ENCODE data around the gene UBE3B. TPM values are rescaled to one million over a fixed set of nuclear protein-coding genes. Genes with fewer than 3 reads are reported as not detected.

The UBE3B gene
- total RNA-seq, 2 experiments from 2014 or later = 35.2 to 37.5 TPM

DNA sequence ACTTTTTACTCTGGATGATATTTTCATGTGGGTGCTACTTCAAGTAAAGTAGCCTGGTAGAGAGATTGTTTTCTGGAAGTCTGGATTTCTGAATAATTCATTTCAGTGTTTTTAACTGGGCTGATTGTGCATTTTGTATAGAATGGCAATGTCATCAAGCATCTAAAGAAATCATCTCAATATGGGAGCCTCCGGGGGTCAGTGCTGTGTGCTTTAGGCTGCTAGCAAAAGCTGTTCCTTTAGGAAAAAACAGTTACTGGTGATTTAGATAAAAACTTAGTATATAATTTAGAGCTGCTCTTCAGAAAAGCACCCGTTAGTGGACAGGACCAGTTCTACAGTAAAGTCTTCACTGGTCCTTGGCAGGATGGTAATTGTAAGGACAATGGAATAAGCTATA, 5.1 kb downstream of the UBE3B start:
- ChIA-PET CTCF (no interaction called here), POLR2A (interaction anchor here (1.3 kb wide), 1 partner anchor 13 kb away, joined by 3 read pairs; no protein-coding TSS in a partner anchor)
- no peaks in the 10 kb centered on the region for H3K27me3 Mint-ChIP-seq
- no peak overlapping the region for H3K4me3 Mint-ChIP-seq
- no peaks in the 10 kb centered on the region for H3K9me3 Mint-ChIP-seq
- peaks cover 26% of the 10 kb centered on the region for H3K36me3 Mint-ChIP-seq (ENCODE audit: low read depth)
- H3K4me1 Mint-ChIP-seq = peaks cover 16% of the 10 kb centered on the region
- no peak for DNase-seq
- H3K27ac Mint-ChIP-seq = no peak overlapping the region

DNA sequence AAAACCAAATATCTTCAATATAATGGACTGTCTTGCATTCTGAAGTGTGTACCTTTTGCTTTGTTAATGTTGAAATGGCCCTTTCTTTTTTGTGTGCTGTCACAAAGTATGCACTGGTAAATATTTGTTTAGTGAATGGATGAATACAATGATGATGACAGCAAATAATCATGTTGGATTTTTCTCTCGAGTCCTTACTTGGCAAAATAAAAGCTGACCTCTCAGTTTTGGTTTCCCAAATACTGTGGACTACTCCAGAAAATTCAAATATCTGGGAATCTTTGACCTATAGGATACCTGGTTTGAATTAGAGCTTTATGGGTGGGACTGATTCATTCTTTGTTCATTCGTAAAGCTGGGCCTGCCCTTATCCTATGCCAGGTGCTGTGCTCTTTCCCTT, 5.5 kb downstream of the UBE3B start:
- Mint-ChIP-seq H3K4me1 (peaks cover 16% of the 10 kb centered on the region), H3K27me3 (no peaks in the 10 kb centered on the region), H3K9me3 (no peaks in the 10 kb centered on the region), H3K4me3 (no peak overlapping the region), H3K27ac (no peak overlapping the region), H3K36me3 (ENCODE audit: low read depth) (peaks cover 28% of the 10 kb centered on the region)
- ChIA-PET POLR2A (interaction anchor here (1.3 kb wide), 1 partner anchor 13 kb away, joined by 3 read pairs; no protein-coding TSS in a partner anchor), CTCF (no interaction called here)
- DNase-seq = no peak

DNA sequence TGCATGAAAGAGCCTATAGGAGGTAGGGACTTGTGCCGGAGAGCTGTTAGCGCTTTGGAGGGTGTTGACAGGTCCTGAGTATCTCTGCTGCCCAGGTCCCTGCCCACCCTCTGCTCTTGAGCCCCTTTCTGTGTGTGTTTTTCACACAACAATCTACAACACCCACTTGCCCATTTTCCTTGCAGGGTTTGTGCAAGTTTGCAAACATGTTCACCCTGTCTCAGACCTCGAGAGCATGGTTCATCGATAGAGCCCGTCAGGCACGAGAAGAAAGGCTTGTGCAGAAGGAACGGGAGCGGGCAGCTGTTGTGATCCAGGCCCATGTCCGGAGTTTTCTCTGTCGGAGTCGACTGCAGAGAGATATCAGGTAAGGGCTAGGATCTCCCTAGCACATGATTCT, 5.9 kb downstream of the UBE3B start:
- H3K9me3 Mint-ChIP-seq = no peaks in the 10 kb centered on the region
- H3K27me3 Mint-ChIP-seq = no peaks in the 10 kb centered on the region
- H3K4me1 Mint-ChIP-seq = peaks cover 14% of the 10 kb centered on the region
- H3K27ac Mint-ChIP-seq = no peak overlapping the region
- POLR2A ChIA-PET = interaction anchor here (1.3 kb wide), 1 partner anchor 14 kb away, joined by 3 read pairs; no protein-coding TSS in a partner anchor
- DNase-seq = no peak
- H3K4me3 Mint-ChIP-seq = no peak overlapping the region
- CTCF ChIA-PET = no interaction called here
- peaks cover 29% of the 10 kb centered on the region for H3K36me3 Mint-ChIP-seq (ENCODE audit: low read depth)

DNA sequence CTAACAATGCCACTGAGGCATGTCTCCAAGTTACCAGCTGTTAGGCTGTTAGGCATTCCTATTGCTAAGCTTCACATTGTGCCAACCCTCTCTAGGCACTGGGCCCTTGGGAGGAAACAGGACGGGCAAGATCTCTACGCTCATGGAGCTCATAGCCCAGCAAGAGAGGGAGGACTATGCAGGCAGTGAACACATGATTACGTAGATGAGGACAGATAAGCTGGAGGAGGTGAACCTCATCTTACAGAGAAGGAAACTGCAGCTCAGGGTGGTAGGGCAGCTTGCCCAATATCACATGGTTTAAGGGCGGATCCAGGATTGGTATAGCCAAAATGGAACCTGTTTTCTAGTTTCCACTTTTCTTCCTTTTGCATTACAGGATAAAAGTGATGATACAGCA, 7.8 kb downstream of the UBE3B start:
- Mint-ChIP-seq H3K4me1 (no peaks in the 10 kb centered on the region), H3K27me3 (no peaks in the 10 kb centered on the region), H3K36me3 (ENCODE audit: low read depth) (peaks cover 42% of the 10 kb centered on the region), H3K27ac (no peak overlapping the region), H3K9me3 (no peaks in the 10 kb centered on the region), H3K4me3 (no peak overlapping the region)
- CTCF ChIA-PET = interaction anchor here (0.9 to 1.2 kb wide), 2 partner anchors 112 to 290 kb away, joined by 3 read pairs; no protein-coding TSS in a partner anchor
- no peak for DNase-seq
- POLR2A ChIA-PET = no interaction called here

DNA sequence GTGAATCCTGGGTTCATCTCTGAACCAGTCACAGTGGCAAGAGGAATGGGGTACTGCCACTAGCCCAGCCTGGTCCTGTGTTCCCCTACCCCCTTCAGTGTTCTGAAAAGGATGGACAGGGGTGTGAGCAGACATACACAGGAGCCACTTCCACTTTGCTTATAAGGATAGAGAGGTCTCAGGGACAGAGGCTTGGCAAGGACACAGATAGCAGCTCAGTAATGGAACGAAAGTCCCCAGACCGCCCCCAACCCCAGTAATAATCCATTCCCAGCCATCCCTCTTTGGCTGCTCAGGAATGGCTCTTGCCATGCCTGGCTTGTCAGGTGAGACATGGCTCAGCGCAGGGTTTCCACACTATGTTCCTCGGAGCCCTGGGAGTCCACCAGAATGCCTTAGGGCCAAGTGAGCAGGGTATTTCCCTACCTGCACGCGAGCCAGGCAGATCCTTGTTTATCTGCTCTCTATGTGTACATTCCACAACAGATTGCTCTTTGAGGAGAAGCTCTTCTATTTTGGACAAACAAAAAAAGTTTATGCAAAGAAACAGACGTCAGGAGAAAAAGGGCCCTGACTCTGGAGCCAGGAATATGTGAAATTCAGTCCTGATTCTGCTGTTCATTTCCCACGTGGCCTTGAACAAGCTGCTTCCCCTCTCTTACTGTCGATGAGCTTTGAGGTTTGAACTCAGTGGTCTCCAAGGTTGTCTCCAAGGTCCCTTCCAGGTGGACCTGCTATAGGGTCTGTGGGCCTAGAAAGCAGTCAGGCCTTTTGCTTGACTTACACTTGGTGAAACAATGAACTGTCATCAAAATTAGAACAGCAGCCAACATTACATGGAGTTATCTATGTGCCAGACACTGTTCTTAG, 10.0 kb downstream of the UBE3B start:
- POLR2A ChIA-PET = no interaction called here
- Mint-ChIP-seq H3K36me3 (ENCODE audit: low read depth) (peaks cover 49% of the 10 kb centered on the region), H3K4me3 (no peak overlapping the region), H3K9me3 (no peaks in the 10 kb centered on the region), H3K27ac (no peak overlapping the region), H3K4me1 (no peaks in the 10 kb centered on the region), H3K27me3 (no peaks in the 10 kb centered on the region)
- CTCF ChIA-PET = interaction anchor here (1.3 kb wide), 1 partner anchor 54 kb away, joined by 3 read pairs; no protein-coding TSS in a partner anchor
- DNase-seq = no peak

DNA sequence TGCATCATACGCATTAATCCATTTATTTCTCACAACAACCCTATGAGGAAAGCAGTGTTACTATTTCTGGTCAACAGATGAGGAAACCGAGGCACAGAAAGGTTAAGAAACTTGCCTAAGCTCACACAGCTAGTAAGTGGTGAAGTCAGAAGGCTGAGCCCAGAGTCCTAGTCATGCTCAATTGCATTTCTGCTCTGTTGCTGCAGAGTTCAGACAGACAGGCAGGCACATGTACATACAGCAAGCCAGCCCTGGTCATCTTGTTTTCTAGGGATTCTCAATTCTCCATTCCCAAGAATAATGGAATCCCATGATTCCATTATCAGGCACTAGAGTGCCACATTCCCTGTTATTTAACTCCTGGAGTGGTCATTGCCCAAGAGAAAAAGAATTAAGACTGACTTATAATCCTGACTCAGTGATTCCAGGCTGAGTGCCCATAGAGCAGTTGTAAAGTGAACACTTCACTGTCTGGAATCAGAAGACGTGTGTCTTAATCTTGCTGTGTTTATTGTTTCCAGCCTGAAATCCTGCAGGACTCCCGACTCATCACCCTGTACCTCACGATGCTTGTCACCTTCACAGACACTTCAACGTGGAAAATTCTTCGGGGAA, 10.7 kb downstream of the UBE3B start:
- no peak overlapping the region for H3K4me3 Mint-ChIP-seq
- POLR2A ChIA-PET = no interaction called here
- H3K27ac Mint-ChIP-seq = no peak overlapping the region
- CTCF ChIA-PET = no interaction called here
- H3K9me3 Mint-ChIP-seq = no peaks in the 10 kb centered on the region
- H3K27me3 Mint-ChIP-seq = no peaks in the 10 kb centered on the region
- H3K36me3 Mint-ChIP-seq (ENCODE audit: low read depth) = peaks cover 49% of the 10 kb centered on the region
- no peak for DNase-seq
- no peaks in the 10 kb centered on the region for H3K4me1 Mint-ChIP-seq

DNA sequence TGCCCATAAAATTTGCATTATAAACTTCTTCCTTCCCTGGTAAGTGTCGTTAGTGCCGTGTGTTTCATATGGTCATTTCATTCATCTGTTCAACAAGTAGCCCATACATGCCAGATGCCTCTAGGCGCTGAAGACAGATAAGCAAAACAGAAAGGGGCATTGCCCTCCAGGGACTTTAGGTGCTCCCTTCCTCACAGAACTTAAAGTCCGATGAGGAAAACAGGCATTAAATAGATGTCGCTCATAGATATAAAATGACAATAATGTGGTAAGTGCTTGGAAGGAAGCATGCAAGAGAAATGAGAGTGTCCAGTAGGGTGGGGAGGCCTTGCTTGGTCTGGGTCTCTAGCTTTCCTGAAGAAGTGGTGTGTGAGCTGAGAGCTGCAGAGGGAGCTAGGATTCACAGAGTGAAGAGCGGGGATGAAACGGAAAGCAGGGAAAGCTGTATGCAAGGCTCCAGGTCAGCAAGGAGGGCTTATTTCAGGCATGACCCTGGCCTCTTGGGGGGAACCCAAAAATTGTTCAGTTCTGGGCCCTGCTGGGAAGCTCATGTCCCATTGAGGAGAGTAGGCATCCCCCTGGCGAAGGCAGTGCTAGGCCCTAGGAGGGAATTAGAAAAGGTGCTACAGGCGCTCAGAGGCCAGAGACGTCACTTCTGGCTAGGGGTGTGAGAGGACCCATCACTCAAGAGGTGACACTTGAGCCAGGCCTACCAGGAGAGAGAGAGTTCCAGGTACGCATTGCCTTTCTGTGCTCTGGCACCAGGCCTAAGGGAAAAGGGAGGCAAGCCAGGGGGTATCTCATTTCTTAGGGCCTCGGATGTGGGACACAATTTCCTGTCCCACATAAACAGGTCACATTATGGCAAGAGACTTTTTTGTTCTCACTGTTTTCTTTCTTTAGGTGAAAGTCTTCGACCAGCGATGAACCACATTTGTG, 11.9 kb downstream of the UBE3B start:
- Mint-ChIP-seq H3K4me1 (no peaks in the 10 kb centered on the region), H3K36me3 (ENCODE audit: low read depth) (peaks cover 40% of the 10 kb centered on the region), H3K4me3 (no peak overlapping the region), H3K27me3 (no peaks in the 10 kb centered on the region), H3K27ac (no peak overlapping the region), H3K9me3 (no peaks in the 10 kb centered on the region)
- DNase-seq = no peak
- CTCF ChIA-PET = no interaction called here
- POLR2A ChIA-PET = no interaction called here

DNA sequence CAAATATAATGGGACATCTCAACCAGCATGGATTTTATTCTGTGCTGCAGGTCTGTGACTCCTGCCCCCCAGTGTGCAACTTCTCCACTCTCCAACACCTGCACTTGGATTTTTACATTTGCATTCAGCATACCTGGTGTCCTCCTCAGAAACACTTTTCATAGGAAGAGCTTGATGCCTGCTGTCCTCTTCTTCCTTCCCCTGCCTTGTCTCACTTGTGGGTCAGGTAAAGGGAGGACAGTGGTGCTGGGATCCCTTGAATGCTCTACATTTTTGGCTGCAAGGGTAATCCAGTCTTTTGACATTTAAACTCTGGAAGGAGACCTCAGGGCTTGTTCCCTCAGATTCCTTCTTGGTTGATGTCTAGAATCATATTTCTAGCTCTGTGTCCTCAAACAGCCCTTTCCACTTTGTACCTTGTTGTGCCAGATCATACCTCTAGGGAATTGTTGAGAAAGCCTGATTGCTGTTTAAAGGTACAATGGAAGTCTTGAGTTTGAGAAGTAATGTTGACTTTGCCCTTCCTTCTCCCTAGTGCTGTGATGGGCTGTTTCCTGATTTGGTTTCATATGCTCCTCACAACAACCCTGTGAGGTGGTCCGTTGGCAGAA, 12.6 kb downstream of the UBE3B start:
- H3K27me3 Mint-ChIP-seq = no peaks in the 10 kb centered on the region
- no peak overlapping the region for H3K4me3 Mint-ChIP-seq
- H3K9me3 Mint-ChIP-seq = no peaks in the 10 kb centered on the region
- H3K4me1 Mint-ChIP-seq = no peaks in the 10 kb centered on the region
- CTCF ChIA-PET = interaction anchor here (0.6 to 1.6 kb wide), 2 partner anchors 107 to 188 kb away, joined by 3 read pairs; no protein-coding TSS in a partner anchor
- H3K27ac Mint-ChIP-seq = no peak overlapping the region
- POLR2A ChIA-PET = no interaction called here
- no peak for DNase-seq
- peaks cover 35% of the 10 kb centered on the region for H3K36me3 Mint-ChIP-seq (ENCODE audit: low read depth)

DNA sequence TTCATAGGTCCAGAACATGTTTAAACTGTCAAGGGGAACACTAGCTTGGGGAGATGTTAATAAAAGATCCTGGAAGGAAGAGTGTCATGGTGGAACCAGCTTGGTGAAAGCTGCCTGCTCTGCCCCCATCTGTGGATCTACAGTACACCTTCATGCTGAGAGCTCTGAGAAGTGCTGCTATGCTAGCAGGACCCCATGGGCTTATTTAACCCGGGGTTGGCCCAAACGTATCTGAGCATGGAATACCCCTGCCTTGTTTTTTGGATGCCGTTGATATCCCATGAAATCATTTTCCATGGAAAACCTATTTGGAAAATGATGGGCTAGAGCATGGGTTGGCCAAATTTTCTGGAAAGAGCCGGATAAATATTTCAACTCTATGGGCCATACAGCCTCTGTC, 14.2 kb downstream of the UBE3B start:
- DNase-seq = no peak
- CTCF ChIA-PET = interaction anchor here (0.6 to 1.6 kb wide), 2 partner anchors 106 to 541 kb away, joined by 3 to 4 read pairs; no protein-coding TSS in a partner anchor
- Mint-ChIP-seq H3K36me3 (ENCODE audit: low read depth) (peaks cover 29% of the 10 kb centered on the region), H3K27ac (no peak overlapping the region), H3K9me3 (no peaks in the 10 kb centered on the region), H3K4me3 (no peak overlapping the region), H3K4me1 (peaks cover 2% of the 10 kb centered on the region), H3K27me3 (no peaks in the 10 kb centered on the region)
- POLR2A ChIA-PET = no interaction called here

DNA sequence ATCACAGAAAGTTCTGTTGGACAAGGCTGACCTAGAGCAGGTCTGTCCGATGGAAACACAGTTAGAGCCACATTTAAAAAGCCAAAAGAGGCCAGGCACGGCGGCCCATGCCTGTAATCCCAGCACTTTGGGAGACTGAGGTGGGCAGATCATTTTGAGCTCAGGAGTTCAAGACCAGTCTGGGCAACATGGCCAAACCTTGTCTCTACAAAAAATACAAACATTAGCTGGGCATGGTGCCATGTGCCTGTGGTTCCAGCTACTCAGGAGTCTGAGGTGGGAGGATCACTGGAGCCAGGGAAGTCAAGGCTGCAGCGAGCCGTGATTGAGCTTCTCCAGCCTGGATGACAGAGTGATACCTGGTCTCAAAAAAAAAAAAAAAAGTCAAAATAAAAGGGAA, 14.9 kb downstream of the UBE3B start:
- no peaks in the 10 kb centered on the region for H3K9me3 Mint-ChIP-seq
- H3K4me3 Mint-ChIP-seq = no peak overlapping the region
- no peak overlapping the region for H3K27ac Mint-ChIP-seq
- ChIA-PET POLR2A (no interaction called here), CTCF (no interaction called here)
- H3K27me3 Mint-ChIP-seq = no peaks in the 10 kb centered on the region
- DNase-seq = no peak
- peaks cover 2% of the 10 kb centered on the region for H3K4me1 Mint-ChIP-seq
- H3K36me3 Mint-ChIP-seq (ENCODE audit: low read depth) = peaks cover 26% of the 10 kb centered on the region

DNA sequence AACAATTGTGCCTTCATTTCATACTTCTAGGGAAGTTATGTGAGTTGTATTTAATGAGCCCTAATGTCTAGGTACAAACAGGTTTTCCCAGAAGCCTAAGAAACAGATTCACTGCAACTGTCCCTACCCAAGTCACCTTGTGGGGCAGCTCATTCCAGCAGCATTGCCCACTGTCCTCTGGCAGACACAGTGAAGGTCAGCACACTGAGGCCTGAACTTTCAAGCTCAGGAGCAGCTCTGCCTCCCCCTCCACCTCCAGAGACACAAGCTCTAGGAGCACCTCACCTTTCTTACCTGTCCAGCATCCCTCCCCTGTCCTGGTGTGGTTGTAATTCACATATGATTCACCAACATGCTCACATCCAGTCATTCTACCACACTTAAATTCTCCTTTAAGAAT, 15.7 kb downstream of the UBE3B start:
- CTCF ChIA-PET = no interaction called here
- no peaks in the 10 kb centered on the region for H3K9me3 Mint-ChIP-seq
- H3K4me1 Mint-ChIP-seq = peaks cover 2% of the 10 kb centered on the region
- DNase-seq = no peak
- no peaks in the 10 kb centered on the region for H3K27me3 Mint-ChIP-seq
- no peak overlapping the region for H3K4me3 Mint-ChIP-seq
- POLR2A ChIA-PET = no interaction called here
- H3K36me3 Mint-ChIP-seq (ENCODE audit: low read depth) = peaks cover 27% of the 10 kb centered on the region
- H3K27ac Mint-ChIP-seq = no peak overlapping the region

DNA sequence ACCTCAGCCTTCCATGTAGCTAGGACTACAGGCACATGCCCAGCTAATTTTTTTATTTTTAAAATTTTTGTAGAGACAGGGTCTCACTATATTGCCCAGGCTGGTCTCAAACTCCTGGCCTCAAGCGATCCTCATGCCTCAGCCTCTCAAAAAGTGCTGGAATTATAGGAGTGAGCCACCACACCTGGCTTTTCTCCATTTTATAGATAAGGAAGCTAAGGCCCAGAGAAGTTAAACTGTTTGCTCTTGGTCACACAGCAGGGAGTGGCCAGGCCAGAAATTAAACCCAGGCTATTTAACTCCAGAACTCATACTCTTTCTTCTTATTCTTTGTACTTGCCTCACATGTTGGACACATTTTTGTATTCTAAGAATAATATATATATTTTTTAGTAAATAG, 16.5 kb downstream of the UBE3B start:
- CTCF ChIA-PET = no interaction called here
- peaks cover 26% of the 10 kb centered on the region for H3K36me3 Mint-ChIP-seq (ENCODE audit: low read depth)

More for the DNA sequence above, 16.5 kb downstream of the UBE3B start:
- DNase-seq = no peak
- H3K9me3 Mint-ChIP-seq = no peaks in the 10 kb centered on the region
- POLR2A ChIA-PET = interaction anchor here (1.4 kb wide), 1 partner anchor 17 kb away, joined by 5 read pairs; the partner anchor contains the start of genes KCTD10 and UBE3B
- H3K27me3 Mint-ChIP-seq = no peaks in the 10 kb centered on the region
- no peak overlapping the region for H3K4me3 Mint-ChIP-seq
- H3K4me1 Mint-ChIP-seq = peaks cover 2% of the 10 kb centered on the region
- no peak overlapping the region for H3K27ac Mint-ChIP-seq

Measured in activated CD4-positive, alpha-beta memory T cell treated with anti-CD3 and anti-CD28 coated beads, Interleukin-2, amount 10 ng/mL, durations not matched to agents 7 days and 5 days (primary cell).